PC-3 (cell line): ENCODE results near the gene BARX1. TPM values are rescaled to one million over a fixed set of nuclear protein-coding genes. Genes with fewer than 3 reads are reported as not detected.

Experiments used
- ATAC-seq: fragments of 200-7000 bp; cut with Tn5 transposase; 2 replicates; pipeline ENCODE4 v1.9.1; 2020; ENCODE audit warnings: mild to moderate bottlenecking, moderate library complexity
- BruUV-seq: library from RNA; stranded (reverse); fragments of 400-500 nt; replicated peaks from 2 replicates; lab custom pipeline; 2021; lab: Mats Ljungman, UMichigan
- CTCF ChIA-PET: fragments of 300-600 bp; sonication (Branson Sonifier 250); formaldehyde crosslinking; loops from one replicate; lab custom pipeline; 2022; ENCODE audit warnings: antibody characterized with exemption; lab: Charles Lee
- POLR2A ChIA-PET: fragments of 300-600 bp; sonication (Branson Sonifier 250); formaldehyde crosslinking; loops from one replicate; lab custom pipeline; 2022; ENCODE audit warnings: antibody characterized with exemption; ENCODE audit not compliant: unreplicated experiment; lab: Charles Lee
- DNase-seq: peaks from one replicate; pipeline ENCODE4 v3.0.0-alpha.2; 2015
- H2AFZ ChIP-seq: fragments of 300-600 bp; sonication (generic); 2 replicates; pipeline ENCODE4 v1.6.0; 2016; ENCODE audit warnings: antibody characterized with exemption, low read length
- H3F3A ChIP-seq: fragments of 300-600 bp; sonication (generic); one replicate; pipeline ENCODE4 v1.6.0; 2017; ENCODE audit warnings: antibody characterized with exemption, low read length, control low read depth, mild to moderate bottlenecking; ENCODE audit not compliant: unreplicated experiment
- H3K27ac ChIP-seq: fragments of 300-600 bp; sonication (generic); 2 replicates; pipeline ENCODE4 v1.5.1; 2016; ENCODE audit warnings: mild to moderate bottlenecking, low read length
- H3K27me3 ChIP-seq: fragments of 300-600 bp; sonication (generic); 2 replicates; pipeline ENCODE4 v1.6.1; 2016; ENCODE audit warnings: low read length, mixed read lengths
- H3K36me3 ChIP-seq: fragments of 300-600 bp; sonication (generic); 2 replicates; pipeline ENCODE4 v1.6.1; 2016; ENCODE audit warnings: low read depth, mixed run types, low read length, mixed read lengths
- H3K4me1 ChIP-seq: fragments of 300-600 bp; sonication (generic); 2 replicates; pipeline ENCODE4 v1.5.1; 2016; ENCODE audit warnings: low read length; ENCODE audit not compliant: insufficient read depth
- H3K4me2 ChIP-seq: fragments of 300-600 bp; sonication (generic); 2 replicates; pipeline ENCODE4 v1.6.0; 2016; ENCODE audit warnings: low read length
- H3K4me3 ChIP-seq: fragments of 300-600 bp; sonication (generic); 2 replicates; pipeline ENCODE4 v1.5.1; 2016; ENCODE audit warnings: mild to moderate bottlenecking, low read length, mixed read lengths
- H3K79me2 ChIP-seq: fragments of 300-600 bp; sonication (generic); 2 replicates; pipeline ENCODE4 v1.6.1; 2017; ENCODE audit warnings: low read length, mixed read lengths
- H3K9ac ChIP-seq: fragments of 300-600 bp; sonication (generic); 2 replicates; pipeline ENCODE4 v1.6.0; 2016; ENCODE audit warnings: mild to moderate bottlenecking, low read length
- H3K9me2 ChIP-seq: fragments of 300-600 bp; sonication (generic); replicated peaks from 2 replicates; pipeline ENCODE4 v1.6.1; 2016; ENCODE audit warnings: mixed run types, low read length, mixed read lengths
- H3K9me3 ChIP-seq: fragments of 300-600 bp; sonication (generic); 2 replicates; pipeline ENCODE4 v1.6.1; 2016; ENCODE audit warnings: low read length, mixed read lengths
- H4K20me1 ChIP-seq: fragments of 300-600 bp; sonication (generic); 2 replicates; pipeline ENCODE4 v1.6.1; 2016; ENCODE audit warnings: low read length, mixed read lengths
- EZH2 ChIP-seq: fragments of 300-600 bp; sonication (generic); IDR thresholded peaks from one replicate; pipeline ENCODE4 v1.6.1; 2017; ENCODE audit warnings: antibody characterized with exemption, mild to moderate bottlenecking, low read length; ENCODE audit not compliant: unreplicated experiment
- EZH2phosphoT487 ChIP-seq: fragments of 300-600 bp; sonication (generic); IDR thresholded peaks from 2 replicates; pipeline ENCODE4 v1.6.1; 2018; ENCODE audit warnings: mild to moderate bottlenecking, antibody characterized with exemption, low read length, borderline replicate concordance
- intact Hi-C: fragments of 100-400 bp; cut with micrococcal nuclease; formaldehyde crosslinking; loops from 2 replicates; pipeline ENCODE4 v1.9.0; 2023
- total RNA-seq: library from RNA; depleted of rRNA; stranded (reverse); fragments of >200 nt; gene quantifications from 2 replicates; pipeline ENCODE4 v1.2.3, GENCODE V29; 2014
- TF ChIP-seq, protein P1 (sequence below): fragments of 300-600 bp; sonication (generic); conservative IDR thresholded peaks from 2 replicates; pipeline ENCODE4 v1.5.1; 2017; ENCODE audit warnings: antibody characterized with exemption, low read depth, mild to moderate bottlenecking, low read length

Gene BARX1
- total RNA-seq, 1 experiment from 2014 or later: not detected

- no peaks in the 10 kb centered on the region for H3F3A ChIP-seq
- H3K4me2 ChIP-seq: no peak overlapping the region
- H2AFZ ChIP-seq: no peak overlapping the region
- POLR2A ChIA-PET: no interaction called here
- H3K9me2 ChIP-seq: no peaks in the 10 kb centered on the region
- no peaks in the 10 kb centered on the region for H3K9me3 ChIP-seq
- no peak for ATAC-seq
- H4K20me1 ChIP-seq: no peaks in the 10 kb centered on the region
- H3K36me3 ChIP-seq: no peaks in the 10 kb centered on the region
- peaks cover 3% of the 10 kb centered on the region; the same call in 1 of the 2 replicates for H3K4me1 ChIP-seq
- H3K27me3 ChIP-seq: peaks cover 18% of the 10 kb centered on the region
- CTCF ChIA-PET: interaction anchor here (0.6 kb wide), 1 partner anchor 524 kb away, joined by 7 read pairs; no protein-coding TSS in a partner anchor
- no peak overlapping the region for H3K4me3 ChIP-seq
- no TSS peak for BruUV-seq
- peak; percentile 34 for DNase-seq
- no peak overlapping the region for H3K27ac ChIP-seq
- no peaks in the 10 kb centered on the region for H3K79me2 ChIP-seq
- TF ChIP-seq, protein P1, sequence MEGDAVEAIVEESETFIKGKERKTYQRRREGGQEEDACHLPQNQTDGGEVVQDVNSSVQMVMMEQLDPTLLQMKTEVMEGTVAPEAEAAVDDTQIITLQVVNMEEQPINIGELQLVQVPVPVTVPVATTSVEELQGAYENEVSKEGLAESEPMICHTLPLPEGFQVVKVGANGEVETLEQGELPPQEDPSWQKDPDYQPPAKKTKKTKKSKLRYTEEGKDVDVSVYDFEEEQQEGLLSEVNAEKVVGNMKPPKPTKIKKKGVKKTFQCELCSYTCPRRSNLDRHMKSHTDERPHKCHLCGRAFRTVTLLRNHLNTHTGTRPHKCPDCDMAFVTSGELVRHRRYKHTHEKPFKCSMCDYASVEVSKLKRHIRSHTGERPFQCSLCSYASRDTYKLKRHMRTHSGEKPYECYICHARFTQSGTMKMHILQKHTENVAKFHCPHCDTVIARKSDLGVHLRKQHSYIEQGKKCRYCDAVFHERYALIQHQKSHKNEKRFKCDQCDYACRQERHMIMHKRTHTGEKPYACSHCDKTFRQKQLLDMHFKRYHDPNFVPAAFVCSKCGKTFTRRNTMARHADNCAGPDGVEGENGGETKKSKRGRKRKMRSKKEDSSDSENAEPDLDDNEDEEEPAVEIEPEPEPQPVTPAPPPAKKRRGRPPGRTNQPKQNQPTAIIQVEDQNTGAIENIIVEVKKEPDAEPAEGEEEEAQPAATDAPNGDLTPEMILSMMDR: no peak
- no peak for TF ChIP-seq EZH2phosphoT487
- TF ChIP-seq EZH2: no peak
- intact Hi-C loops: no loop called here
- H3K9ac ChIP-seq: no peak overlapping the region
These were observed 5.3 kb downstream of the BARX1 start for GRCh38 chr9:93949694-93950449.

DNA sequence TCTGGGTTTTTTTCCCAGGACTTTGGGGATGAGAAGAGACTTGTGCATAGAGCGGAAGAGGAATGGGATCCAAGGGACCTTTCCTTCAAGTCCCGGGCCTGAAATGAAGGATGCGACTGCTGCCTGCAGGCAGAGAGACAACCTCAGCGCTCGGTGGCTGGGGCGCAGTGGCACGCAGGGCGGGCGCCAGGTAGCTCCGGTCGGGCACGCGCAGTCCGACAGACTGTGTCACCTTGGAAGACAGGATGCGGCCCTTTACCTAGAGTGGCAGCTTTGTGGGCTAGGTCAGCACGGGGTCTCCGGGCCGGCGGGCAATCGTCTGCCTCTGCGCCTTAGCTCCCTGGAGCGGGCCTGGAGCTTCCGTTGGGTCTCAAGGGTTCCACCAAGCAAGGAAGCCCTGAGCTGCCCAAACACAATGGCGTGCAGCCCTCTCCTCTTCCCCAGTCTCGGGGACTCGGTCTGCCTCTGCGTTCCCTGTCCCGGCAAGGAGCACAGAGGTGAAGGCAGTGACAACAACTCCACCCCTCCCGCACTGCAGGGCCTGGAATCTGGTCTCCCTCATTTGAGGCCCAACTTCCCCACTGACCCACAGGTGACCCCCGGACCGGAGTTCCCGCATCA lies 6.0 kb downstream of the BARX1 start:
- ChIA-PET CTCF (no interaction called here), POLR2A (no interaction called here)
- Histone ChIP-seq H3K9ac (no peak overlapping the region), H3K9me3 (no peaks in the 10 kb centered on the region), H2AFZ (no peak overlapping the region), H3K4me1 (peaks cover 3% of the 10 kb centered on the region; the same call in 1 of the 2 replicates), H4K20me1 (no peaks in the 10 kb centered on the region), H3K4me2 (no peak overlapping the region), H3K27ac (no peak overlapping the region), H3K79me2 (no peaks in the 10 kb centered on the region), H3K36me3 (no peaks in the 10 kb centered on the region), H3K4me3 (no peak overlapping the region), H3K9me2 (no peaks in the 10 kb centered on the region), H3F3A (no peaks in the 10 kb centered on the region), H3K27me3 (peaks cover 18% of the 10 kb centered on the region)
- DNase-seq (no peak), ATAC-seq (no peak)
- no TSS peak for BruUV-seq
- TF ChIP-seq EZH2 (no peak), EZH2phosphoT487 (no peak)
- TF ChIP-seq, protein P1: no peak
- intact Hi-C loops: no loop called here
